ENCODE measurements around the gene TBRG1.

The TBRG1 gene

DNA sequence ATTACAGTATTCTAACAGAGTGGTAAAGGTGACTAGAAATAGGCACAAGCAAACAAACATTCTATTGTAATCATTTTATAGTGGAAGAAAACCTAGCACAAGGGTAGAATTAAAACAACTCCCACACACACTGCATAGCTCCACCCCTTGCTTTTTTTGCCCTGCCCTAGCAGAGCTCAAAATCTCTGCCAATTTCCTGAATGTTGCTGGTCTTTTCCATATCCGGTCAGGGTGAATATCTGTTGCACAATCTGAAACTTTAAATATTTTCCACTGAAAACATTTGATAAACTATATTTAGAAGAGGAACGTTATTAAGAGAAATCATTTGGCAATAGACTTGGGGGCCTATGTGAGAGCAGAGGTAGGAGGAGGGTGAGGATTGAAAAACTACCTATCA is 53.7 kb downstream of the TBRG1 start:
- TF ChIP-seq, protein P1, sequence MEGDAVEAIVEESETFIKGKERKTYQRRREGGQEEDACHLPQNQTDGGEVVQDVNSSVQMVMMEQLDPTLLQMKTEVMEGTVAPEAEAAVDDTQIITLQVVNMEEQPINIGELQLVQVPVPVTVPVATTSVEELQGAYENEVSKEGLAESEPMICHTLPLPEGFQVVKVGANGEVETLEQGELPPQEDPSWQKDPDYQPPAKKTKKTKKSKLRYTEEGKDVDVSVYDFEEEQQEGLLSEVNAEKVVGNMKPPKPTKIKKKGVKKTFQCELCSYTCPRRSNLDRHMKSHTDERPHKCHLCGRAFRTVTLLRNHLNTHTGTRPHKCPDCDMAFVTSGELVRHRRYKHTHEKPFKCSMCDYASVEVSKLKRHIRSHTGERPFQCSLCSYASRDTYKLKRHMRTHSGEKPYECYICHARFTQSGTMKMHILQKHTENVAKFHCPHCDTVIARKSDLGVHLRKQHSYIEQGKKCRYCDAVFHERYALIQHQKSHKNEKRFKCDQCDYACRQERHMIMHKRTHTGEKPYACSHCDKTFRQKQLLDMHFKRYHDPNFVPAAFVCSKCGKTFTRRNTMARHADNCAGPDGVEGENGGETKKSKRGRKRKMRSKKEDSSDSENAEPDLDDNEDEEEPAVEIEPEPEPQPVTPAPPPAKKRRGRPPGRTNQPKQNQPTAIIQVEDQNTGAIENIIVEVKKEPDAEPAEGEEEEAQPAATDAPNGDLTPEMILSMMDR (IDR thresholded peaks at IDR 0.05; ENCODE audit: insufficient read depth, low read depth, low read length, missing control alignments), result no peak
- peak; percentile 13 for DNase-seq (ENCODE audit: low read depth)
- no peak overlapping the region for H3K4me3 ChIP-seq (ENCODE audit: low read length)

DNA sequence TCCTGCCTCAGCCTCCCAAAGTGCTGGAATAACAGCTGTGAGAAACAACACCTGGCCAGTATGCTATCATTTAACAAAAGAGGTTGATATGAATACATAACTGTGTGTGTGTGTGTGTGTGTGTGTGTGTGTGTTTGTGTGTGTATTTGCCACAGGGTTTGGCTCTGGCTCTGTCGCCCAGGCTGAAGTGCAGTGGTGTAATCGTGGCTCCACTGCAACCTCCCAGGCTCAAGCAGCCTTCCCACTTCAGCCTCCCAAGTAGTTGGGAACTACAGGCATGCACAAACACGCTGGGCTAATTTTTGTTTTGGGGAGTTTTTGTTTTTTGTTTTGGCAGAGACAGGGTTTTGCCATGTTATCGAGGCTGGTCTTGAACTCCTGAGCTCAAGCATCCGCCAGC is 55.8 kb downstream of the TBRG1 start:
- no peak overlapping the region for H3K4me3 ChIP-seq (ENCODE audit: low read length)
- TF ChIP-seq, protein P1 (IDR thresholded peaks at IDR 0.05; ENCODE audit: insufficient read depth, low read depth, low read length, missing control alignments), result no peak

DNA sequence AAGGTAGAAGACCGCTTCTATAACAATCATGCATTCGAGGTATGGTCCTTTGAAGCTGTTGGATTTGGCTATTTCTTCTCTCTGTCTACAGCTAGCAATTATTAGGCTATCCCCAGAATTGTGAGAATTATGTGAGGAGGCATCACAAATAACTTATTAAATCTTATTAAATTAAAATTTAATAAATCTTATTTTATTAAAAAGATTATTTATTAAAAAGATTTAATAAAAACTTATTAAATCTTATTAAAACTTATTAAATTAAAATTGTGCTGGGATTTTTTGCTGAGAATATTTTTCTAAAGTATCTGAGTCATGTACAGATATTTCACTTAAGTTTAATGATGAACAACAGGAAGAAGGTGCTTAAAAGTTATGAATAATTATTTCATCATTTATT is 58.8 kb downstream of the TBRG1 start:
- H3K4me3 ChIP-seq (ENCODE audit: low read length), result no peak overlapping the region
- no peak for DNase-seq (ENCODE audit: low read depth)
- TF ChIP-seq, protein P1 (IDR thresholded peaks at IDR 0.05; ENCODE audit: insufficient read depth, low read depth, low read length, missing control alignments), result no peak

More for the DNA sequence above, 55.8 kb downstream of the TBRG1 start:
- no peak for DNase-seq (ENCODE audit: low read depth)

DNA sequence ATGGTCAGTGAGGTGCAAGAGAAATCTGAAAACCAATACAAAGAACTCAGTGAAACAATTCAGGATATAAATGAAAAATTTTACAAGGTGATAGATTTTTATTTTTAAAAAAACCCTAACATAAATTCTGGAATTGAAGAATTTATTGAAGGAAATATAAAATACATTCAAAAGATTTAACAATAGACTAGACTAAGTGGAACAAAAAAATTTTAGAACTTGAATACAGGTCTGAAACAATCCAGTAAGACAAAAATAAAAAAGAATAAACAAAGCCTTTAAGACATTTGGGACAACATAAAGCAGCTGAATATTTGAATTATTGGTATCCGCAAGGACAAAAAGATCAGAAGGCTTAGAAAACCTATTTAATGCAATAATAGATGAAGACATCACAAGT is 59.8 kb downstream of the TBRG1 start:
- TF ChIP-seq, protein P1 (IDR thresholded peaks at IDR 0.05; ENCODE audit: insufficient read depth, low read depth, low read length, missing control alignments), result no peak
- no peak overlapping the region for H3K4me3 ChIP-seq (ENCODE audit: low read length)
- DNase-seq (ENCODE audit: low read depth), result no peak
